Prostate gland (tissue), 2 donors: ENCODE results near the gene NFYC.

Experiments used
- POLR2A ChIP-seq: fragments of 450-650 bp; IDR thresholded peaks from one replicate; pipeline ENCODE4 v1.6.1; 2016; ENCODE audit warnings: antibody characterized with exemption, mild to moderate bottlenecking
- TF ChIP-seq, protein P1 (sequence below), 4 experiments: fragments of 200-600 bp in 2 of 4; fragments of 450-650 bp in 2 of 4; sonication (generic) in 2 of 4; IDR thresholded peaks; 1 replicate in 3 of 4; 2 replicates in 1 of 4; pipeline ENCODE4 v1.5.1; 2016 to 2019; ENCODE audit warnings: antibody characterized with exemption in 4 of 4, mild to moderate bottlenecking in 2 of 4, moderate library complexity in 2 of 4

DNA sequence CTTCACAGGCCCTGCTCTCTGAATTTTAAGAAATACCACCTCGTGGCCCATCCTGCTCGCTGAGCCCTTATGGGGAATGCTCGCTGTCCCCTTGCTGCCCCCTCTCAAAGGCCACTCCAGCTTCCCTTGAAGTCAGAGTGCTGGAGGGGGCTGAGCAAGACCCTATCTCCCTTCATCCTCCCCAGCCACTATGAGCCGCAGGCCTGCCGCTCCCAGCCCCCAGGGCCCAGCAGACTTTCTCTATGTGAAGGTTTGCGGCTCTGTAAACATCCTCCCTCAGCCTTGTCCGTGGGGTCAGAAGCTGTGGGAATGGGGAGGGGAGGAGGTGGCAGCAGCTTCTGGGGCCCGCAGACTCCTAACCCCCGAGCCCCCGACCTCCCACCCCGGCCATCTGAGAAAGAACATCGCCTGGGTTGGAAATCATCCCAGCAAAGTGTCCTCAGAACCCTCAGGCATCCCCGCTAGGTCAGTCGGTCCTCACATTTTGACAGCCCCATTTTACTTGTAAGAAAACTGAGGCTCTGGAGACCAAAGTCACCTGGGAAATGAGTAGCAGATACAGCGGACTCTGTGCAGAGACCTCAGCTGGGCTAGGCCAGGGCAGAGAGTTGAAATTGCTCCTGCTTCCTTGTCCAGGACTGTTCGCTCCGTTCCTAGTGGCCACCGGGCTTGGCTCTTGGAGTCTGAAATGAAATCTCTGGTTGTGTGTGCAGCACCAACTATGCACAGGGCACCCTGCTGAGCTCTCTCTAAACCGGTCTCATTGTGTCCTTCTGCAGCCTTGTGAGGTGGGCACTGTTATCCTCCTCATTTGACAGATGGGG, 96.4 kb downstream of the NFYC start:
- TF ChIP-seq, protein P1, sequence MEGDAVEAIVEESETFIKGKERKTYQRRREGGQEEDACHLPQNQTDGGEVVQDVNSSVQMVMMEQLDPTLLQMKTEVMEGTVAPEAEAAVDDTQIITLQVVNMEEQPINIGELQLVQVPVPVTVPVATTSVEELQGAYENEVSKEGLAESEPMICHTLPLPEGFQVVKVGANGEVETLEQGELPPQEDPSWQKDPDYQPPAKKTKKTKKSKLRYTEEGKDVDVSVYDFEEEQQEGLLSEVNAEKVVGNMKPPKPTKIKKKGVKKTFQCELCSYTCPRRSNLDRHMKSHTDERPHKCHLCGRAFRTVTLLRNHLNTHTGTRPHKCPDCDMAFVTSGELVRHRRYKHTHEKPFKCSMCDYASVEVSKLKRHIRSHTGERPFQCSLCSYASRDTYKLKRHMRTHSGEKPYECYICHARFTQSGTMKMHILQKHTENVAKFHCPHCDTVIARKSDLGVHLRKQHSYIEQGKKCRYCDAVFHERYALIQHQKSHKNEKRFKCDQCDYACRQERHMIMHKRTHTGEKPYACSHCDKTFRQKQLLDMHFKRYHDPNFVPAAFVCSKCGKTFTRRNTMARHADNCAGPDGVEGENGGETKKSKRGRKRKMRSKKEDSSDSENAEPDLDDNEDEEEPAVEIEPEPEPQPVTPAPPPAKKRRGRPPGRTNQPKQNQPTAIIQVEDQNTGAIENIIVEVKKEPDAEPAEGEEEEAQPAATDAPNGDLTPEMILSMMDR (IDR thresholded peaks at IDR 0.05), result no peak
- TF ChIP-seq POLR2A, result no peak
